Stimulated activated CD4-positive, alpha-beta T cell treated with anti-CD3 and anti-CD28 coated beads, Interleukin-12 subunit alpha, Interleukin-12 subunit beta, amount 100 ng/mL, for 4 hours (primary cell): ENCODE measurements around the gene ADGRD1.
"Not testable (repeated sequence)": the region's sequence is repeated elsewhere in the genome, so short reads cannot be mapped to it uniquely, and the experiment has no call there.

Experiments used
- DNase-seq: peaks from one replicate; pipeline ENCODE4 v3.0.0-alpha.2; 2020

Gene ADGRD1

GRCh38 chr12:130988751-130989150 is 35.0 kb downstream of the ADGRD1 start:
- DNase-seq: no peak

DNA sequence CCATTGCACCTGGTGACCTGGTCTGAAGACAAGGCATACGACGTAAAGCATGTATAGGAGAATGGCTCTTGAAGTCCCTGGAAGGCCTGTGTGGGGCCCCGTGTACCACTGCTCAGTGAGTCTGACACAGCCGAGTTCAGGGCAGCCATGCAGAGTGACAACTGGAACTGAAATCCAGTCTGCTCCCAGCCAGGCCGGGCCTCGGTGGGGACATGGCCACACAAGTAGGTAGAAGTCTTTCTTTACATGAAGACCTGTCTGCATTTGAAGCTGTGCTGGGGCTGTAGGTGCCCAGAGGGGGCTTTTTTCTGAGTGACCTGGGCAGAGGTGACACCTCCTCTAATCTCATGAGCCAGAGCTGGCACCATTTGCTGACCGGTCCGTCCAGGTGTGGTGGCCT is 35.7 kb downstream of the ADGRD1 start:
- no peak for DNase-seq

GRCh38 chr12:130990034-130990433 is 36.3 kb downstream of the ADGRD1 start:
- DNase-seq: no peak

GRCh38 chr12:130992448-130992847 is 38.7 kb downstream of the ADGRD1 start:
- no peak for DNase-seq

- DNase-seq: no peak
These were observed 39.4 kb downstream of the ADGRD1 start for GRCh38 chr12:130992979-130993538.

DNA sequence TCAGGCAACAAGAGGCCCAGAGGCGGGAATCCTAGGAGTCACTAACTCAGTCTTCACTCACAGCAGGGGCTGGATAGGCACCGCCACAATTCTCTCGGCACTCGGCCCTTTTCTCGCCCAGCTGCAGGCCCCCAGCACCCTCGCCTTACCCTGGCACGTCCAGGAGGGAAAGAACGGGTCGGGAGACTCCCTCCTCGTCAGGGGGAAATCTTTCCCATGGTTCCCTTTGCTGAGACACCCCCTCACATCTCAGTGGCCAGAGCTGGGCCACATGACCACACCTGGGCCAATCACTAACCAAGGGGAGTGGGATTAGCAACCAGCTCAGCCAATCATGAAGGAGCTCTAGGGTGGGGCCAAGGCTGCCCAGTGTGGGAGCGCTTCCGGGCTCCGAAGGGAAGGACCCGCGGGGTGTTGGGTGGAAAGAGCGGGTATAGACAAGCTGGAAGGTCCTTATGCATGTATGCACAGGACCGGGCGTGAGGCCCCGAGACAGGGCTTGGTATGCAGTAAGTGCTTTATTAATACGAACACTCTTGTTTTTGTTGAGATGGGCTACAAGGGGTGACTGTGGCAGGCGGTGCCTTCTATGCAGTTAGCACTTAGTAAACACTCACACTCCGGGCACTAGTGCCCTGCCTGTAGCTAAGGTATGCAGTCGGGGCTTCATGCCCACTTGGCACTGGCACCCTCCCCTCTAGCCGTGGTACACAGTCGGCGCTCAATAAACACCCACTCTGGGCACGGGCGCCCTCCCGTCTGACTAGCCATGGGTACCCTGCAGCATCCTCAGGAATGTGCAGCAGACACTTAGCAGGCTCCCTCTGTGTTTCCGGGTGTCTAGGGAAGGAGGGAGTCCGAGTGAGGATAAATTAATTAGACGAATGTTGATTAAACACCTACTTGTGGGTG is 40.3 kb downstream of the ADGRD1 start:
- no peak for DNase-seq

GRCh38 chr12:130994821-130995375 is 41.2 kb downstream of the ADGRD1 start:
- DNase-seq: no peak

DNA sequence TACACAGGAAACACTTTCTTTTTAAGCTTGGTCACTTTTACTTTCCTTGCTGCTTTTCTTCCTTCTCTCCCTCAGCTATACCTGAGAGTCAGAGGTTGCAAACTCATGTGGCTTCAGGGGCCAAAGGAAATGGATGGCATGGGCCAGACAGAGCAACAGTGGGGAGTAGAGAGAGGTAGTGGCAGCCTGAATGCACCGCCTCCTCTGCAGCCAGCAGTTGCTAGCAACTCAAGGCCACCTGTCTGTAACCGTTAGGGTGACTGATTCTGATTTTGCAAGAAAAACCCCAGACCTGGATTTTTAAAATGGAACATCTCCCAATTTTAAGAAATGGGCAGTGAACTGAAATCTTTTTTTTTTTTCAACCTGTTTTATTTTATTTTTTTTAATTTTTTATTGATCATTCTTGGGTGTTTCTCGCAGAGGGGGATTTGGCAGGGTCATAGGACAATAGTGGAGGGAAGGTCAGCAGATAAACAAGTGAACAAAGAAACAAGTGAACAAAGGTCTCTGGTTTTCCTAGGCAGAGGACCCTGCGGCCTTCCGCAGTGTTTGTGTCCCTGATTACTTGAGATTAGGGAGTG is 41.8 kb downstream of the ADGRD1 start:
- not testable (repeated sequence) for DNase-seq

DNA sequence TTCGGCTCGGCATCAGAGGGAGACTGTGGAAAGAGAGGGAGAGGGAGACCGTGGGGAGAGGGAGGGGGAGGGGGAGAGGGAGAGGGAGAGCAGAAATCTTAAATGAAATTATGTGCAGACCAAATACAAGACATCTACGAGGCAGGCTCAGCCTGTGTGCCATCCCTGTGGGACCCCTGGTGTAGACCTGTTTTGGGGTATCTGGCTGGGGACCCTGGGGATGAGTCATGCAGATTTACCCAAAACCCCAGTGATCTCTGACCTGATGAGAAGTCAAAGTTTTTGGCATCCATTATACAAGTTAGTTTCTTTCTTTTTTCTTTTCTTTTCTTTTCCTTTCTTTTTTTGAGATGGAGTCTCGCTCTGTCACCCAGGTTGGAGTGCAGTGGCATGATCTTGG is 44.4 kb downstream of the ADGRD1 start:
- DNase-seq: no peak

DNA sequence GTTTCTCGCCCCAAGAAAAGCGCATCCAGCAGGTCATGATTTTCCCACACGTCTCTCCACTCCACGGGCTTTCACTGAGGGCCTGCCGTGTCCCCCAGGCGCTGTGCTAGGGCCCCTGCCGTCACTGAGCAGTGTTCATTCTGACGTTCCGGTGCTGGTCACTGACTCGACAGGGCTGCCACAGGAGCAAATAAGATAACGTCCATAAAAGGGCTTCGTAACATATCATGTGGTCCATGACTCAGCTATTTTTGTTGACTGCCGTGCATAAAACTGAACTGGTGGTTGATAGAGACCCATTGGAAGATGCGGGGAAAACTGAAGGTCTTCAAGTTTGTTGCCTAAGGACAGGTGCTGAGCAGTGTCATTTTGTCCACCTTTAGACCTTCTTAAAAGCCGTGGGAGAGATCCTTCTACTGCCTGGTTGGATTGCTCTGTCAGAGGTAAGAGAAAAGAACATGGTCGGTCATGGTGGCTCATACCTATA is 46.3 kb downstream of the ADGRD1 start:
- no peak for DNase-seq

- DNase-seq: no peak
These were observed 47.8 kb downstream of the ADGRD1 start for GRCh38 chr12:131001493-131001892.

- no peak for DNase-seq
These were observed 48.5 kb downstream of the ADGRD1 start for GRCh38 chr12:131002216-131002631.

- no peak for DNase-seq
These were observed 49.5 kb downstream of the ADGRD1 start for GRCh38 chr12:131003036-131003715.

DNA sequence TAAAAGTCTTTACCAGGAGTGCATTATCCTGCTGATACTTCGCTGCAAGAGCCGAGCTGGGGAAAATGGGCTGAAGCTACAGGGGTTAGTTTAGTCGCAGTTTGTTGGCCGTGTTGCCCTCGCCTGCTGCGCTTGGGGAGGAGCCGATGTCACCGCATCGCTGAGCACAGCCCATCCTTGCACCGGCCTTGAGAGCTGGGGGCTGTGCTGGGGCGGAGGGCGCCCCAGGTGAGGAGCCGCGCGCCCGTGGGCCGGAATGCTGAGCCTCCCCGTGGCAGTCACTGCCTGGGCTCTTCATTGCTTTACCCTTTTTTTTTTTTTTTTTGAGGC is 50.0 kb downstream of the ADGRD1 start:
- no peak for DNase-seq

DNA sequence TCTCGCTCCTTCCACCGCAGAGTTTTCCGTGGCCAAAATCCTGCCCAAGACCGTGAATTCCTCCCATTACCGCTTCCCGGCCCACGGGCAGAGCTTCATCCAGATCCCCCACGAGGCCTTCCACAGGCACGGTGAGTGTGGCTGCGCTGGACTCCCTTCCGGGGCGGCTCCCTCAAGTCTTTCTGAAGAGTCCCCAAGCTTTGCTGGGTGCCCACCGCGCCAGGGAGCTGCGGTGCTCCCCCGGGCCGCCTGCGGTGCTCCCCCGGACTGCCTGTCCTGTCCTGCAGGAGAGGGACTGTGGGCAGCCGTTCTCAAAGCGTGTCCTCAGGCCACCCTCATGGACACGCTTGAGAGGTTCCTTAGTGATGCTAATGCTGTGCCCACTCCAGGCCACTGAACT is 50.5 kb downstream of the ADGRD1 start:
- DNase-seq: no peak

- no peak for DNase-seq
These were observed 51.7 kb downstream of the ADGRD1 start for GRCh38 chr12:131005161-131006035.

GRCh38 chr12:131006036-131006735 is 52.5 kb downstream of the ADGRD1 start:
- no peak for DNase-seq

DNA sequence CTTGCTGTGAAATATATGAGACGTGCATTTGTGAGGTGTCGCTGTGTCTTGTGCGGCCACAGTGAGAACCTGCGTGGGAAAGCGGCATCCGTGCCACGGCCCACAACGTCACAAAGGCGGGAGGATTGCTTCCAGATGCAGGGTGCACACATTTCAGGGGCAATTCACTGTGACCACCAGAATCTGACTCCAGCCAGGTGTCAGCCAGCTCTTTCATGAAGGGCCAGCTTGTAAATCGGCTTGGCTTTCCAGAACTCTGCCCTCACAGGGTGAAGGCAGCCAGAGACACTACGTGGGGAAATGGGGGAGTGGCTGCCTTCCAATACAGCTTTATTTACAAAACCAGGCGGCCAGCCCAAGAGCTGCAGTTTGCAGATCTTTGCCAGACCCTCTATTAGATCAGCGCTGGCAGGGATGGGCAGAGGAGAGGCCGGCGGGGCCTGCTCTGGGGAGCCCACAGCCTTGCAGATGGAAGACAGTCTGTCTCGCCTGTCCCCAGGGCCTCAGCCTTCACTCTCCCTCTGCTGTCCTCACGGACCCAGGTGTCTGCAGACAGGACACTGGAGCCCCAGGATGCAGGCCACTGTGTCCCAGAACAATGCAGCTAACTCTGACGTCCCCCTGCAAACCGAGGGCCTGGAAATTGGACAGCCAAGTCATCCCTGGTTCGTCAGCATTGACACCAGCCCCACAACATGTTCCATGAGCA is 53.5 kb downstream of the ADGRD1 start:
- no peak for DNase-seq

DNA sequence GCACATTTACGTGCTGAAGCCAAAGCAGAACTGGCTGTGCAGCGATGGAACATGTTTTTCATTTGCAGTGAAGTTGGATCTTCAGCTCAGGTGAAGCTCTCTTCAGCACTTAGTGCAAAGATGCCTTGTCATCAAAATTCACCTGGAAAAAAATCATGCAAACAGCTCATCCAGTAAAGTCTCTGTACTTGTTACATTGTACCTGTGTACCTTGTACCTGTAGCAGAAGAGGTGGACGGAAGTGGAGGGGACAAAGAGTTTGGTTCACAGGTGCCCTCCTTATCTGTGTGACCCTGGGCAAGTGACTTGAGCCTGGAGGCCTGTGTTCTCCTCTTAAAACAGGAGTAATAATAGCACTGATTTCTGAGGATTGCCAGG is 54.0 kb downstream of the ADGRD1 start:
- no peak for DNase-seq

GRCh38 chr12:131008131-131008912 is 54.6 kb downstream of the ADGRD1 start:
- DNase-seq: no peak
